GM12892 (cell line): ENCODE results near the gene ST6GALNAC2.

Experiments used
- POLR2A ChIP-seq: IDR thresholded peaks from 2 replicates; pipeline ENCODE4 v1.6.1; 2011; ENCODE audit warnings: low read depth, low read length, control low read depth
- TAF1 ChIP-seq: IDR thresholded peaks from 2 replicates; pipeline ENCODE4 v1.6.1; 2011; ENCODE audit warnings: low read depth, mild to moderate bottlenecking, control low read depth, low read length, borderline replicate concordance

GRCh38 chr17:76537578-76538280 lies 47.9 kb downstream of the ST6GALNAC2 start, which contains the start of gene CYGB:
- TF ChIP-seq TAF1 (no peak), POLR2A (no peak)
